Activated T-helper 1 cell treated with Interleukin-2 at 50 U/mL for 16 hours (primary cell): ENCODE results near the gene ERGIC1.

Experiments
- DNase-seq: peaks from one replicate; pipeline ENCODE4 v3.0.0-alpha.2; 2020; ENCODE audit warnings: low read depth

Gene ERGIC1

GRCh38 chr5:172828911-172829431 is 5.1 kb upstream of the ERGIC1 start:
- no peak for DNase-seq

DNA sequence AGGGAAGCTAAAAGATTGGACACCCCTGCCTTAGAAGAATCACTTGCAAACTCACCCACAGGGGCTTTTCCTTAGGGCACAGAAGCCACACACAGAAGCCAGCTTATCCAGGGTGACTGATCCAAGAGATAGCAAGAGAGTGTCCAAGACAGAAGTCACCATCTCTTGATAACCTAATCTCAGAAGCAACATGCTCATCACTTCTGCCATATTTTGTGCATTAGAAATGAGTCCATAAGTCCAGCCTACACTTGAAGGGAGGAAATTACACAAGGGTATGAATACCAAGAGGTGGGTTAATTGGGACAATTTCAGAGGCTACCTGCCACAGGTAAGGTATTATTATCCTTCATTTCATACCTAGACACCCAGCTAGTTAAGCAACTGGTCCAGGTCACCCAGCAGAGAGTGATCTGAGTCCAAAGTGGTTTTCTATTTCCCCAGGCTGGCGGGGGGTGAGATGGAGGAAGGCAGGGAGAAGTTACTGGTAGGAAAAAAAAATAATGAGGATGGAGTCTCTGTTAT is 3.7 kb upstream of the ERGIC1 start:
- DNase-seq: no peak

- no peak for DNase-seq
These were observed 3.0 kb upstream of the ERGIC1 start for GRCh38 chr5:172830876-172831662.

- no peak for DNase-seq
These were observed 1.4 kb upstream of the ERGIC1 start for GRCh38 chr5:172832383-172833315.

DNA sequence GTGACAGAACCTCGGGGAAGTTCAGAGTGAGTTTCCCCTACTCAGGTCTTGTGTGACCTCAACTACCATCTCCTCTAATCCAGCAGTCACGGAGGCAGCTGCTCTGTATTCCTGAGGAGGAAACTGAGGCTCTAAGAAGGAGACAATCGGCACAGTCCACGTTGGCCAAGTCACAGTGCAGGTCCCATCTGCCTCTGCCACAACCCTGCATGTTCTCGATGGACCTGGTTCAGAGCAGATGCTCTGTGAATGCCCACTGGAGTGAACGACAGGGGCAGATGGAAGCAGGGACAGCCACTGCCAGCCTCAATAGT is 722 bp upstream of the ERGIC1 start:
- no peak for DNase-seq

DNA sequence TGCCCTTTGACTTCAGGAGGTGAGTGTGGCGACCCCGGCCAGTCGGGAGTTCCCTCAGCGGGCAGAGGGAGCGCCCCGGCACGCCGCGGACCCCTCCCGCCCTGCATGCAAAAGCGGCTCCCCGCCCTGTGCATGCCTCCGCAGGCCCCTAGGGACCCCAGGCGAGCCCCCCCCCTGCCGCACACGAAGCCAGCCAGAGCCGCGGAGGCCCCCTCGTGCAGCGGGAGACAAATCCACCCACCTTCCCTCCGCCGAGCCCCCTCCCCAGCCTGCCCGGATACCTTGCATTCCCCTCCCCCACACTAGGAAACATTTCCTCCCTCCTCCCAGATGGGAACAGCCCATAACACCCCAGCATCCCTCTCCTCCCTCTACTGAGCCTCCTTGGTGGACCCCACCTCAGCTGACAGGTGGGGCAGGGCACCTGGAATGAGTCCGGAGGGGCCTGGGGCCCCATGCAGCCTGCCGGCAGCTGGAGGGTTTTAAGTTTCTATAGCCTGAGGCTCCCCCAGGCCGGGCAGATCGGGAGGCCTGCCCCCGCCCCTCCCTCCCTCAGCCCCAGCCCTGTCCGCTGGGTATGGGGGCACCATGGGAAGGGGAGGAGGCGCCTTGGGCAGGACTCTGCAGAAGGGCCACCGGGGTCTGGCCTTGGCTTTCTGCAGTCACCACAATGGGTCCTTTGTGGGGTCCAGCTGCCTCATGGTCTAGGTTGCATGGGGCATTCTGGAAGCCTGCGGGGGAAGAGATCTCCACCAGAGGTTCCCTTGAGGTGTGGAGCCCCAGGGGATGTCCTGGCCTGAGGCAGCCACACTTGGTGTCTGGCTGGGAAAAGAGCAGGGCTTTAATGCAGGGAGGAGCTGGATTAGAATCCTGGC is 601 bp downstream of the ERGIC1 start:
- DNase-seq: no peak

DNA sequence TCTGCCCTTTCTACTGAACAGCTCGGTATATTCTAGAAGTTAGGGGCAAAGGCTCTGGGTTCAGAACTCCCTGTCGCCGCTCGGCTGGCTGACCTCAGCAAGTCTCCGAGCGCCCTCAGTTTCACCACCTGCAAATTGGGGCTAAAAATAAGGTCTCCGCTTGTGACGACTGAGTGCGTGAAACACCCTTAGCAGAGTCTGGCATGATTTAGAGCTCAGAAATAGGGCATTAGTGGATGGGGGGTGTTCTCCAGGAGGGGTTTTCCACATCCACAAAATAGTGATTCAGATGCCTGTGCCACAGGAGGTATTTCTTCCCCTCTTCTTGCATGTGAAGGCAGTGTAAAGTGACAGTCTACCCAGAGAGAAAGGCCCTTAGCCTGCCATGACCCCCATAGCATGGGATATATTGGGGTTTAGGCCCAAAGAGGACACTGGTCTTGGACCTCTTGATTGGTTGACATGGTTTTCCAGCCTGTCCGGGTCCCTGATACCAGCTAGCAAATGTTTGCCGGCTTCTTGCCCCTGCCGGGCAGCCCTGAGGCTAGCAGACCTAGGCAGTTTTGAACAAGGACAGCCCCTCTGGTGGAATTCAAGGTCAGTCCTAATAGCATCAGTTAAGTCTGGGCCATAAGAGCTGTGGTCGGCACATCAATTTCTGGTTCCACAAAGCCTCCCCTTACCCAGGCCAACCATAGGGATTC is 1.4 kb downstream of the ERGIC1 start:
- no peak for DNase-seq

- no peak for DNase-seq
These were observed 1.9 kb downstream of the ERGIC1 start for GRCh38 chr5:172835994-172836356.

- DNase-seq: peak; percentile 34
These were observed 3.6 kb downstream of the ERGIC1 start for GRCh38 chr5:172837640-172838039.

DNA sequence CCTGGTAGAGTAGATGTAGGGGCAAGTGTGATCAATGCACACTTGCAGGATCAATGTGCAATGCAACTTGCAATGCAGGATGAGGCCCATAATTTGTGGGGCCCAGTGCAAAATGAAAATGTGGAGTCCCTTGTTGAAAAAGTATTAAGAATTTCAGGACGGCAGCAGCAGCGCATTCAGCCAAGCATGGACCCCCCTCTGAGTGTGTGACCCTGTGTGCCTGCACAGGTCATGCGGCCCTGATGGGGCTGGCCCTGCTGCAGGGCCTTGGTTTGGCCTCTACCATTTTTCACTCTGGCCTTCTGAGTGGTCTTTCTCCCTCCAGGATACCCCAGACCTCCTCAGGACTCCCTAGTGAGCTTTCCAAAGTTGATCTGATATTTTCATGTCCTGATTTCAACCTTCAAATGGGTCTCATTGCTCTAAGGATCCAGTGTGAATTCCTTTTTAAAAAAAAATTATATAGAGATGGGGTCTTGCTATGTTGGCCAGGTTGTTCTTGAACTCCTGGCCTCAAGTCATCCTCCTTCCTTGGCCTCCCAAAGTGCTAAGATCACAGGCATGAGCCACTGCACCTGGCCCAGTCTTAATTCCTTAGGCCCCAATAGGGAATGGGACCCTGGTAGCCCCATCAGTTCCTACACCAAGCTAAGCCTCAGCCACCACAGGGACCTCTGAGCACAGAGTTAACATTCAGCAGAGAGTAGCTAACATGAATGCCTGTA is 4.3 kb downstream of the ERGIC1 start:
- no peak for DNase-seq

GRCh38 chr5:172839669-172840431 is 5.8 kb downstream of the ERGIC1 start:
- DNase-seq: no peak

DNA sequence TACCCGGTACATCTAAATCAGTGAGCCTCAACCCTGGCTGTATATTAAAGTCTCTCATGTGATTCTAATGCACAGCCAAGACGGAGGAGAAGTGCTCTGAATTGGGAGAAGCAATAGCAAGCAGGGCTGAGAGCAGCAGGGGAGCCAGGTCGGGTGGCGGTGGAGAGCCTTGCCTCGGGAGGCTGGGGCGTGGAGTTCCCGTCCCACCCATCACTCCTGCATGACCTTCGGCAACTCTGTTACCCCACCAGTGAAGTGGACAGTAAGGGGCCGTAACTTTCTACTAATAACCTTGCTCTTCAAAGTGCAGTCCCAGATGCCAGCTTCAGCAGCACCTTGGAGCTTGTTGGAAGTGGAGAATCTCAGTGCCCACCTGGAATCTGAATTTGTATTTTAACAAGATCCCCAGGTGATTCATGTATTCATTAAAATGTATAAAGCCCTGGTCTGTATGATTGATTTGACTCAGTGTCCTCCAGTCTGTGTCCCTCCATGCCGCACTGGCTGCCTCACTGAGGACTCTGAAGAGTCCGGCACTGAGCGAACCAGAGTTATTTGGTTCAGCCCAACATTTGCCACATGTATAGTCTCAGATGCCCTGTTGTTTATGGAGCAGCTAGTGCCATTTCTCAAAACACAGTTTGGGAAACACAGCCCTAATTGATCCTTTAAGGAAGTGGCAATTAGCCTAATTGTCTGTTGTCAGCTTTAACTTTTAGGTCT is 6.5 kb downstream of the ERGIC1 start:
- no peak for DNase-seq

GRCh38 chr5:172841256-172841655 is 7.2 kb downstream of the ERGIC1 start:
- no peak for DNase-seq

- no peak for DNase-seq
These were observed 9.9 kb downstream of the ERGIC1 start for GRCh38 chr5:172843825-172844576.

- no peak for DNase-seq
These were observed 10.5 kb downstream of the ERGIC1 start for GRCh38 chr5:172844577-172844838.

GRCh38 chr5:172845154-172845553 is 11.1 kb downstream of the ERGIC1 start:
- DNase-seq: no peak

DNA sequence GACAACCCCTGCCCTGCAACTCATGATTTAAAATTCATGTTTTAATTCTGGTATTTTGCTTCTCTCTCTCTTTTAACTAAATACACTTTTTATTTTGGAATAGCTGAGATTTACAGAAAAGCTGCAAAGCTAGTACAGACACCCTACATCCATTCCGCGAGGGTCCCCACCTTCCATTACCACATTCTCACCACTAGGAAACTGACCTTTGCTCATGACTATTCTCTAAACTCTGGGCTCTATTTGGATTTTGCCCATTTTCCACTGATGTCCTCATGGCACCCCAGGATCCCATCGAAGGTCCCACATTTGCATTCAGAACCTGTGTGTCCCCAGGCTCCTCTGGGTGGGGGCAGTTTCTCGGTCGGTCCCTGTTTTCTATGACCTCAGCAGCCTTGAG is 11.5 kb downstream of the ERGIC1 start:
- no peak for DNase-seq

DNA sequence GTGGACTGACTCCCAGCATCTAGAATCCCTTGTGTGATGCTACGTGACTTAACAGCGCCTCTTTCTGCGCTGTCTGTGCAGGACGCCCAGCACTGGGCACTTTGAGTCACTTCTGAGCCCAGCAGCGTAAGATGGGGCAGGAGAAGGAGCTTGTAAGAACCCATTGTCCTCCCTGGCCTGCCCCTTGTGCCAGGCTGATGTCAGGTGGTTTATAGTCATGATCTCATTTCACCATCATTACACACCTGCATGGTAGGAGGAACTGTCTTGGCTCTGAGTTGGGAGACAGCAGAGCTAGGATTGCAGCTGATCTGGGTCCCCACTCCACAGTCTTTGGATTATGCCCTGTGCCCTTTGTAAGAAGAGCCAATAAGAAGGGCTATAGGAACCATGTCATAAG is 12.2 kb downstream of the ERGIC1 start:
- no peak for DNase-seq

- DNase-seq: no peak
These were observed 12.6 kb downstream of the ERGIC1 start for GRCh38 chr5:172846677-172847076.
